GM12892 (cell line): ENCODE results near the gene EIF4EBP2. TPM values are rescaled to one million over a fixed set of nuclear protein-coding genes. Genes with fewer than 3 reads are reported as not detected.

Experiments used
- DNase-seq: peaks from one replicate; pipeline ENCODE4 v3.0.0; 2011; ENCODE audit not compliant: insufficient read length
- FAIRE-seq: peaks from 2 replicates; lab custom pipeline; 2011; peaks lifted over from hg19 to GRCh38; lab: Jason Lieb, UNC
- POLR2A ChIP-seq: IDR thresholded peaks from 2 replicates; pipeline ENCODE4 v1.6.1; 2011; ENCODE audit warnings: low read depth, low read length, control low read depth
- POLR2AphosphoS5 ChIP-seq: IDR thresholded peaks from 2 replicates; pipeline ENCODE4 v1.6.1; 2011; ENCODE audit warnings: low read depth, low read length, control low read depth
- TAF1 ChIP-seq: IDR thresholded peaks from 2 replicates; pipeline ENCODE4 v1.6.1; 2011; ENCODE audit warnings: low read depth, mild to moderate bottlenecking, control low read depth, low read length, borderline replicate concordance
- polyA plus RNA-seq: library from polyadenylated mRNA; unstranded; fragments of >200 nt; gene quantifications from one replicate; pipeline ENCODE4 v1.2.1, GENCODE V29; 2012; ENCODE audit warnings: missing spikeins, inconsistent platforms; ENCODE audit not compliant: missing spikeins

The EIF4EBP2 gene
- polyA plus RNA-seq: 25.9 TPM

- peak; percentile 85; the same call in 1 of the 2 replicates for TF ChIP-seq TAF1
- peak; percentile 81 for TF ChIP-seq POLR2AphosphoS5
- TF ChIP-seq POLR2A: peak; percentile 91; the same call in 1 of the 2 replicates
- DNase-seq: peak; percentile 81
- FAIRE-seq: peak; percentile 98
Observed at GRCh38 chr10:70404036-70404786, at the start of gene EIF4EBP2. Gene EIF4EBP2, plus strand, starts transcription at chr10:70404145. Its CDS starts 257 bp downstream, at chr10:70404402.

GRCh38 chr10:70354556-70354955, 49.4 kb upstream of the EIF4EBP2 start:
- DNase-seq (no peak), FAIRE-seq (peak; percentile 51)
- TF ChIP-seq TAF1 (0 out of 2 replicates have a peak, but pooled peaks have one; percentile 21), POLR2AphosphoS5 (no peak)

- TF ChIP-seq POLR2A: no peak
- TF ChIP-seq TAF1: no peak
- TF ChIP-seq POLR2AphosphoS5: no peak; the same call in 1 of the 2 replicates
- peak; percentile 95 for FAIRE-seq
Observed at GRCh38 chr10:70355051-70356021, 48.6 kb upstream of the EIF4EBP2 start.

GRCh38 chr10:70357565-70357964, 46.4 kb upstream of the EIF4EBP2 start:
- DNase-seq (no peak), FAIRE-seq (no peak)
- TF ChIP-seq POLR2AphosphoS5 (no peak), POLR2A (no peak), TAF1 (no peak)

More at GRCh38 chr10:70355051-70356021, 48.6 kb upstream of the EIF4EBP2 start:
- DNase-seq: no peak

- FAIRE-seq (peak; percentile 33), DNase-seq (no peak)
- TF ChIP-seq TAF1 (no peak), POLR2AphosphoS5 (no peak), POLR2A (no peak)
Observed at GRCh38 chr10:70358446-70358845, 45.5 kb upstream of the EIF4EBP2 start.

- FAIRE-seq (no peak), DNase-seq (no peak)
- TF ChIP-seq POLR2AphosphoS5 (no peak), TAF1 (no peak), POLR2A (no peak)
Observed at GRCh38 chr10:70359017-70359550, 44.9 kb upstream of the EIF4EBP2 start.

- TF ChIP-seq POLR2AphosphoS5 (no peak), TAF1 (no peak)
- FAIRE-seq (no peak), DNase-seq (no peak)
Observed at GRCh38 chr10:70360215-70360614, 43.7 kb upstream of the EIF4EBP2 start.

GRCh38 chr10:70362328-70362727, 41.6 kb upstream of the EIF4EBP2 start:
- no peak for FAIRE-seq
- TF ChIP-seq TAF1 (no peak), POLR2A (no peak), POLR2AphosphoS5 (no peak)
- DNase-seq: no peak

- no peak for DNase-seq
- FAIRE-seq: no peak
- TF ChIP-seq TAF1: no peak
- no peak for TF ChIP-seq POLR2AphosphoS5
- TF ChIP-seq POLR2A: no peak
Observed at GRCh38 chr10:70363292-70363691, 40.7 kb upstream of the EIF4EBP2 start.

- FAIRE-seq: peak; percentile 98
- DNase-seq: peak; percentile 84
Observed at GRCh38 chr10:70363971-70364771, 39.8 kb upstream of the EIF4EBP2 start.

GRCh38 chr10:70364772-70365091, 39.2 kb upstream of the EIF4EBP2 start:
- no peak for FAIRE-seq
- no peak for DNase-seq
- TF ChIP-seq TAF1 (no peak), POLR2AphosphoS5 (no peak), POLR2A (no peak)

More at GRCh38 chr10:70363971-70364771, 39.8 kb upstream of the EIF4EBP2 start:
- no peak for TF ChIP-seq POLR2AphosphoS5
- TF ChIP-seq TAF1: no peak
- TF ChIP-seq POLR2A: no peak
